ENCODE measurements around the gene TOMM40.

The TOMM40 gene

DNA sequence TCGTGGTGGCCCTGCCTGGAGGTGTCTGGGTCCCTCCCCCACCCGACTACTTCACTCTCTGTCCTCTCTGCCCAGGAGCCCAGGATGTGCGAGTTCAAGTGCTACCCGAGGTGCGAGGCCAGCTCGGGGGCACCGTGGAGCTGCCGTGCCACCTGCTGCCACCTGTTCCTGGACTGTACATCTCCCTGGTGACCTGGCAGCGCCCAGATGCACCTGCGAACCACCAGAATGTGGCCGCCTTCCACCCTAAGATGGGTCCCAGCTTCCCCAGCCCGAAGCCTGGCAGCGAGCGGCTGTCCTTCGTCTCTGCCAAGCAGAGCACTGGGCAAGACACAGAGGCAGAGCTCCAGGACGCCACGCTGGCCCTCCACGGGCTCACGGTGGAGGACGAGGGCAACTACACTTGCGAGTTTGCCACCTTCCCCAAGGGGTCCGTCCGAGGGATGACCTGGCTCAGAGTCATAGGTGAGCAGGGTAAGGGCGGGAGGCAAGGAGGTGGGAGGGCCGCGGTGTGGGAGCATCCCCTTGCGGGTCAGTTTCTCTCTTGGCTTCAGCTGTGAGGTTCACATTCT, 25.8 kb upstream of the TOMM40 start:
- TF ChIP-seq CTCF (IDR thresholded peaks at IDR 0.05) (no peak), ZFX (IDR thresholded peaks at IDR 0.05; ENCODE audit: borderline replicate concordance) (no peak)
- no peak overlapping the region for H3K27ac ChIP-seq

- no peak overlapping the region for H3K27ac ChIP-seq
- TF ChIP-seq ZFX (IDR thresholded peaks at IDR 0.05; ENCODE audit: borderline replicate concordance), result no peak
- no peak for TF ChIP-seq CTCF (IDR thresholded peaks at IDR 0.05)
These were observed 24.4 kb upstream of the TOMM40 start for GRCh38 chr19:44866664-44867063.

DNA sequence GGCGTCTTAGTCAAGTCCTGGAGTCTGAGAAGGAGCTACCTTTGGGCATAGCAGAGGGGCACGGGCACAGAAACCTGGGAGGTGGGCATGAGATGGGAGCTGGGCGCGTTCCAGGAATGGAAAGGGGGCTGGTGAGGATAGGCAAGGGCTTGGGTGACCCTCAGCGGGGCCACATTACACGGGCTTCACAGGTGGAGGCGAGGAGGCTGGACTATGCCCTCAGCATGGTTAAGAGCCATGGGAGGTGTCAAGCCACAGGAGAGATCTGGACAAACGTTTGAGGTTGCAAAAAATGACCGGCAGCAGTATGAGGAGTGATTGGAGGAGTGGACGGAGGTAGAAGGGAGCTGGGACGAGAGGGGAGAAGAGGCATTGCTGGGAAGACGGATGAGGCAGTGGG, 23.5 kb upstream of the TOMM40 start:
- no peak overlapping the region for H3K27ac ChIP-seq
- TF ChIP-seq ZFX (IDR thresholded peaks at IDR 0.05; ENCODE audit: borderline replicate concordance), result no peak
- no peak for TF ChIP-seq CTCF (IDR thresholded peaks at IDR 0.05)

GRCh38 chr19:44869733-44870470, 21.2 kb upstream of the TOMM40 start:
- TF ChIP-seq CTCF (IDR thresholded peaks at IDR 0.05) (no peak), ZFX (IDR thresholded peaks at IDR 0.05; ENCODE audit: borderline replicate concordance) (no peak)
- H3K27ac ChIP-seq, result no peak overlapping the region

DNA sequence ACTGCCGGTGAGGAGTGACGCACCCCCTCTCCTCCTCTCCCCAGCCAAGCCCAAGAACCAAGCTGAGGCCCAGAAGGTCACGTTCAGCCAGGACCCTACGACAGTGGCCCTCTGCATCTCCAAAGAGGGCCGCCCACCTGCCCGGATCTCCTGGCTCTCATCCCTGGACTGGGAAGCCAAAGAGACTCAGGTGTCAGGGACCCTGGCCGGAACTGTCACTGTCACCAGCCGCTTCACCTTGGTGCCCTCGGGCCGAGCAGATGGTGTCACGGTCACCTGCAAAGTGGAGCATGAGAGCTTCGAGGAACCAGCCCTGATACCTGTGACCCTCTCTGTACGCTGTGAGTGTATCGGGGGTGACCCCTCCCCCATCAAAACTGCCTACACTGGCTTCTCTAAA, 19.2 kb upstream of the TOMM40 start:
- no peak for TF ChIP-seq ZFX (IDR thresholded peaks at IDR 0.05; ENCODE audit: borderline replicate concordance)
- no peak for TF ChIP-seq CTCF (IDR thresholded peaks at IDR 0.05)
- H3K27ac ChIP-seq, result no peak overlapping the region

GRCh38 chr19:44872661-44873060, 18.4 kb upstream of the TOMM40 start:
- no peak overlapping the region for H3K27ac ChIP-seq
- TF ChIP-seq ZFX (IDR thresholded peaks at IDR 0.05; ENCODE audit: borderline replicate concordance) (no peak), CTCF (IDR thresholded peaks at IDR 0.05) (no peak)

- no peak overlapping the region for H3K27ac ChIP-seq
- TF ChIP-seq ZFX (IDR thresholded peaks at IDR 0.05; ENCODE audit: borderline replicate concordance) (no peak), CTCF (IDR thresholded peaks at IDR 0.05) (no peak)
These were observed 16.7 kb upstream of the TOMM40 start for GRCh38 chr19:44874317-44874716.

Data from 22Rv1 (cell line).